ENCODE results near the gene EBNA1BP2.

Gene EBNA1BP2

GRCh38 chr1:43206600-43207228 lies 34.6 kb upstream of the EBNA1BP2 start:
- no peaks in the 10 kb centered on the region for H3F3A ChIP-seq (ENCODE audit: insufficient read depth)
- TF ChIP-seq CTCF (IDR thresholded peaks at IDR 0.05; ENCODE audit: insufficient read depth, low read length, poor library complexity, severe bottlenecking) (no peak), EZH2phosphoT487 (conservative IDR thresholded peaks at IDR 0.05; ENCODE audit: low read length) (no peak)
- H3K79me2 ChIP-seq (ENCODE audit: insufficient read depth, low read length): no peaks in the 10 kb centered on the region
- no peak overlapping the region for H3K9ac ChIP-seq (ENCODE audit: low read length)
- H3K4me3 ChIP-seq (ENCODE audit: insufficient read depth, low read length, poor library complexity, severe bottlenecking): no peak overlapping the region
- no peaks in the 10 kb centered on the region for H3K27me3 ChIP-seq (ENCODE audit: low read length)
- H3K4me2 ChIP-seq (ENCODE audit: low read depth, low read length, poor library complexity, severe bottlenecking): no peak overlapping the region
- H2AFZ ChIP-seq (ENCODE audit: low read depth, low read length, severe bottlenecking): no peak overlapping the region
- no peaks in the 10 kb centered on the region for H3K9me2 ChIP-seq (replicated peaks; ENCODE audit: insufficient read depth, low read length)
- no peak overlapping the region for H3K27ac ChIP-seq (ENCODE audit: low read depth, low read length)
- no peaks in the 10 kb centered on the region for H4K20me1 ChIP-seq (ENCODE audit: low read depth, low read length)
- no peaks in the 10 kb centered on the region for H3K9me3 ChIP-seq (ENCODE audit: insufficient read depth, low read length)
- no peaks in the 10 kb centered on the region for H3K36me3 ChIP-seq (ENCODE audit: low read length)

GRCh38 chr1:43205671-43206070 lies 33.6 kb upstream of the EBNA1BP2 start:
- H3K9me2 ChIP-seq (replicated peaks; ENCODE audit: insufficient read depth, low read length): no peaks in the 10 kb centered on the region
- H3K27ac ChIP-seq (ENCODE audit: low read depth, low read length): no peak overlapping the region
- H3K79me2 ChIP-seq (ENCODE audit: insufficient read depth, low read length): no peaks in the 10 kb centered on the region
- no peak overlapping the region for H2AFZ ChIP-seq (ENCODE audit: low read depth, low read length, severe bottlenecking)
- no peaks in the 10 kb centered on the region for H3K9me3 ChIP-seq (ENCODE audit: insufficient read depth, low read length)
- TF ChIP-seq EZH2phosphoT487 (conservative IDR thresholded peaks at IDR 0.05; ENCODE audit: low read length): no peak
- no peak for TF ChIP-seq CTCF (IDR thresholded peaks at IDR 0.05; ENCODE audit: insufficient read depth, low read length, poor library complexity, severe bottlenecking)
- no peak overlapping the region for H3K4me3 ChIP-seq (ENCODE audit: insufficient read depth, low read length, poor library complexity, severe bottlenecking)
- no peaks in the 10 kb centered on the region for H3K36me3 ChIP-seq (ENCODE audit: low read length)
- H4K20me1 ChIP-seq (ENCODE audit: low read depth, low read length): no peaks in the 10 kb centered on the region
- no peak overlapping the region for H3K9ac ChIP-seq (ENCODE audit: low read length)
- no peak overlapping the region for H3K4me2 ChIP-seq (ENCODE audit: low read depth, low read length, poor library complexity, severe bottlenecking)
- H3F3A ChIP-seq (ENCODE audit: insufficient read depth): no peaks in the 10 kb centered on the region
- no peaks in the 10 kb centered on the region for H3K27me3 ChIP-seq (ENCODE audit: low read length)

- H3K4me3 ChIP-seq (ENCODE audit: insufficient read depth, low read length, poor library complexity, severe bottlenecking): no peak overlapping the region
- no peak overlapping the region for H2AFZ ChIP-seq (ENCODE audit: low read depth, low read length, severe bottlenecking)
- H3K27ac ChIP-seq (ENCODE audit: low read depth, low read length): no peak overlapping the region
- no peaks in the 10 kb centered on the region for H3K79me2 ChIP-seq (ENCODE audit: insufficient read depth, low read length)
- H3F3A ChIP-seq (ENCODE audit: insufficient read depth): no peaks in the 10 kb centered on the region
- H3K36me3 ChIP-seq (ENCODE audit: low read length): no peaks in the 10 kb centered on the region
- H3K9ac ChIP-seq (ENCODE audit: low read length): no peak overlapping the region
- H3K4me2 ChIP-seq (ENCODE audit: low read depth, low read length, poor library complexity, severe bottlenecking): no peak overlapping the region
- TF ChIP-seq CTCF (IDR thresholded peaks at IDR 0.05; ENCODE audit: insufficient read depth, low read length, poor library complexity, severe bottlenecking) (no peak), EZH2phosphoT487 (conservative IDR thresholded peaks at IDR 0.05; ENCODE audit: low read length) (no peak)
- no peaks in the 10 kb centered on the region for H3K27me3 ChIP-seq (ENCODE audit: low read length)
- no peaks in the 10 kb centered on the region for H3K9me3 ChIP-seq (ENCODE audit: insufficient read depth, low read length)
- no peaks in the 10 kb centered on the region for H4K20me1 ChIP-seq (ENCODE audit: low read depth, low read length)
- no peaks in the 10 kb centered on the region for H3K9me2 ChIP-seq (replicated peaks; ENCODE audit: insufficient read depth, low read length)
These were observed 32.3 kb upstream of the EBNA1BP2 start for GRCh38 chr1:43204394-43204793.
